Daoy (cell line): Measurements from ENCODE around the gene PRND. TPM values are rescaled to one million over a fixed set of nuclear protein-coding genes. Genes with fewer than 3 reads are reported as not detected.
A peak's percentile ranks its signal among the peaks of the same experiment; 100 is the strongest.
"Not testable (repeated sequence)": the region's sequence is repeated elsewhere in the genome, so short reads cannot be mapped to it uniquely, and the experiment has no call there.

Experiments
- DNase-seq: peaks from one replicate; pipeline ENCODE4 v3.0.0-alpha.2; 2015; ENCODE audit warnings: low read depth
- total RNA-seq: library from RNA; depleted of rRNA; stranded (reverse); fragments of >200 nt; shearing (Covaris generic); gene quantifications from 2 replicates; pipeline ENCODE4 v1.2.3, GENCODE V29; 2014; rRNA removed

Gene PRND, protein sequence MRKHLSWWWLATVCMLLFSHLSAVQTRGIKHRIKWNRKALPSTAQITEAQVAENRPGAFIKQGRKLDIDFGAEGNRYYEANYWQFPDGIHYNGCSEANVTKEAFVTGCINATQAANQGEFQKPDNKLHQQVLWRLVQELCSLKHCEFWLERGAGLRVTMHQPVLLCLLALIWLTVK
- total RNA-seq = not detected in 2 replicates

DNA sequence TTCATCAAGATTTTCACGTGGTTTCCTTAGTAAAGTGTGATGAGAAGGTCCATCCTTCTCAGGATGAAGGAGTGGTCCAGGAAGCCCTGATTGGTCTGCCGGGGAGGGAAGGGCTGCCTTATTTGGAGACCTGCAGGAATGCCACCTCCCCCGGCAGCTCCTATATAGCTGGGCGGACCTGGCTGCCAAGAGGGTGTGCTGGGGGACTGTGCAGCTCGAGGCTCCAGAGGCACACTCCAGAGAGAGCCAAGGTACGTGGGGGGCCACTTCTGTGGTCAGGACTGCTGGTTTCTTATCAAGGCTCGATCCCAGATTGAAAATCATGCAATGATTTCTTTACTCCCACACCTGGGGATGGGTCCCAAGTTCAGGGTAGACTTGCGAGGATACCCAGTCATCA lies at the start of gene PRND:
PRND (plus strand) TSS at position 191 of the 400 bp plus-strand sequence. CDS start 2,643 bp downstream, outside the sequence.
- peak; percentile 6 for DNase-seq

GRCh38 chr20:4672948-4673347 lies 48.8 kb upstream of the PRND start:
- no peak for DNase-seq

GRCh38 chr20:4673371-4674001 lies 48.2 kb upstream of the PRND start:
- no peak for DNase-seq

DNA sequence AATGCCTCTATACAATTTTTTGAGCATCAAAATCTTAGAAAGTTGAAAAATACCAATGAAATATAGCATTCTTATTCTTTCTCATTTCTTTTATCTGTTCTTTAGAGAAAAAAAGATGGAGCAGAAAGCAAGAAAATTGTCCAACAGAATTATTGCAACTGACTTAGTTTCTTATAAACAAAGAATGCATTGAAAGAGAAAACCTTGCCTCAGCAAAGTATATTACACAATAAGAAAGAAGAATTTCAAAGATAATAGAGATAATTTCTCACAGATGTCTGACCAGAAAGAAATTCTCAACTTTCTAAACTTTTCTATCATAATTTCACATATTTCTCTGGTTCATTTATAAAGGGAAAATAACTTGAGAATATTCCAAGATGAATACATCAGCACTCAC lies 47.0 kb upstream of the PRND start:
- no peak for DNase-seq

DNA sequence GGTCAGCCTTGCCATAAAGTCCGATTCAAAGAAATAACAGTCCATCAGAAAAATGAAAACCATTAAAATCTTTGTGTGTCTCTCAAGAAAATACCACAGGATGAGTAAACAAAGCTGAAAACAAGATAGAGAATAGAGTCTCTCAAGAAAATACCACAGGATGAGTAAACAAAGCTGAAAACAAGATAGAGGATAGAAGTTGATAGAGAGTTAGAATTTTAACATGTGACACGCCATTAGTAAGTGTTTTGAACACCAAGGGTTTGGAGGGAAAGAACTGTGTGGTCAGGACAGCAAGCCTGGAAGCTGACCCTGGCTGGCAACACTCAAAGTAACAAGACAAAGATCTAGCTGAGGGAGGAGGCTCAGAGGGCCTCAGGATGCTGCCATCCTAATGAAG lies 43.9 kb upstream of the PRND start:
- DNase-seq = no peak

DNA sequence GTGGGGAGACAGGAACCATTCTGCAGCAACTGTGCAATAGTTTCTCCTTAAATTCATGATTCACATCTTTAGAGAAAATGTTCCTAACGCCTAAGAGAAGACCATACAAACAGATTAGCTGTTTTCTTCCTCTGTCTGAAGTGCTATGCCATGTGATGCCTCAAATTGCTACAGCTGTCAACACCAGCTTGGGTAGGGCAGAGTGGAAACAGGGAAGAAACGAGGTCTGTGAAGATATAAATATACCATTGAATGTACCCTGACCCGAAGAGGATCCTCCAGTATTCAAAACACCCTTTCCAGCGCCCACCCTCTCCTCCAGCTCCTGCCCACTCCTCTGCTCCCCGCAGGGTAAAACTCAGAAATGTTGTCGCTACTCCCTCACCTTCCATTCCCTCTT lies 40.3 kb upstream of the PRND start:
- no peak for DNase-seq

- DNase-seq = no peak
These were observed 39.7 kb upstream of the PRND start for GRCh38 chr20:4681991-4682401.

DNA sequence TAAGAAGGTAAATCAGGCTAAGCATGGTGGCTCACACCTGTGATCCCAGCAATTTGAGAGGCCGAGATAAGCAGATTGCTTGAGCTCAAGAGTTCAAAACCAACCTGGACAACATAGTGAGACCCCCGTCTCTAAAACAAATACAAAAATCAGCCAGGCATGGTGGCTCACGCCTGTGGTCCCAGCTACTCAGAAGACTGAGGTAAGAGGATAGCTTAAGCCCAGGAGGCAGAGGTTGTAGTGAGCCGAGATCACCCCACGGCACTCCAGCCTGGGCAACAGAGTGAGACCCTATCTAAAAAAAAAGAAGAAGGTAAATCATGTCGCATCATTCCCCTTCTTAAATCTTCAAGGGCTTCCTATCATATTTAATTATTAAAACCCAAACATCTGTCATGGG lies 39.0 kb upstream of the PRND start:
- DNase-seq = no peak

- DNase-seq = no peak
These were observed 38.4 kb upstream of the PRND start for GRCh38 chr20:4683261-4683660.

DNA sequence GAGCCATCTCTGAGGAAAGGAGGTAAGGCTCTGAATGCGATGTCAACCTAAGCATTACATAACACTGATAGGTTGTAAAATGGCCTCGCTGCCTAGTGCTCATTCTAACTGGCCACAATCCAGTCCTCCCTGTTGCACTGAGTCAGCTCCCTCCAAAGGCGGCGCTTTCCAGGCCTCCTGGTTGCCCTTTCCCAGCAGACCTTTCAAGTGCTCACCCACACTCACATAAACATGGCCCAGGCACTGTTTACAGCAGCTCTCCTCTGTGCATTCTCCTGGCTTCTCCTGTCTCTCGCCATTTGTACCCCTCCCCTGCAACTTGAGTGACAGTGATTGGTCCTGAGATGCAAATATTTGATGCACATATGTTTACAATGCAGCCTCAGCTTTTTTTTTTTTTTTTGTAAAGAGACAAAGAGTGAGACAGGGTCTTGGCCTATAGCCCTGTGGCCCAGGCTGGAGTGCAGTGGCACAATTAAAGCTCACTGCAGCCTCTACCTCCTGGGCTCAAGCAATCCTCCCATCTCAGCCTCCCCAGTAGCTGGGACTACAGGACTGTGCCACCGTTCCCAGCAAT lies 36.8 kb upstream of the PRND start:
- peak; percentile 78 for DNase-seq

- DNase-seq = no peak
These were observed 35.8 kb upstream of the PRND start for GRCh38 chr20:4685923-4686221.

DNA sequence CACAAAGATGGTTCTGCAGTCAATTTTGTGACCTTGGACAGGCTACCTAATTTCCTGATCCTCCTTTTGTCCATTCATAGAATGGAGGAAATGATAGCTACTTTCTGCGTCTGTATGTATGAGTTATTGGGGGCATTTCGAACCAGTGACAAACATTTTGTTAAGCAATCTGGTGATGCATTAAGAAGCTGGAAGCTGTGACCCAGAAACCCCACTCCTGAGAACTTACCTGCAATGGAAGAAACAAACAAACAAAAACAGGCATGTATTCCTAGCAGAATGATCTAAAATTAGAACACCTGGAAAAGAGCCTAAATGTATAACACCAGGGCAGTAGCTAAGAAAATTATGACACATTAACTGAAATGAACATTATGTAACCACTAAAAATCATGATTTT lies 33.4 kb upstream of the PRND start:
- no peak for DNase-seq

- DNase-seq = no peak
These were observed 32.5 kb upstream of the PRND start for GRCh38 chr20:4689220-4689619.

GRCh38 chr20:4691753-4692152 lies 30.0 kb upstream of the PRND start:
- no peak for DNase-seq

DNA sequence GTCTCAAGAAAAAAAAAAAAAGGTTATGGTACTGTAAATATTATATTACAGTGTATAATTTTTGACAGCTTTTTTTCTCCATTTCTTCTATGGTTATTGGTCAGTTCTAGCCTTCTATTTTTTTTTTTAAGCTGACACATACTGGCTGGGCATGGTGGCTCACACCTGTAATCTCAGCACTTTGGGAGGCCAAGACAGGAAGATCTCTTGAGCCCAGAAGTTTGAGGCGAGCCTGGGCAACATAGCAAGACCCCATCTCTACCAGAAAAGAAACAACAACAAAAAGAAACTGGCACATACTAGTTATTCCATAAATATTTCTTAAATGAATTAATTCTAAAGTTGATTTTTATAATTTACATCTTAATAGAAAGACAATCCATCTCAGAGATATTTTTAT lies 27.6 kb upstream of the PRND start:
- no peak for DNase-seq

- DNase-seq = no peak
These were observed 24.4 kb upstream of the PRND start for GRCh38 chr20:4697189-4697830.

- DNase-seq = no peak
These were observed 23.9 kb upstream of the PRND start for GRCh38 chr20:4697831-4698221.

GRCh38 chr20:4699216-4699615 lies 22.5 kb upstream of the PRND start:
- DNase-seq = no peak

GRCh38 chr20:4699957-4700356 lies 21.8 kb upstream of the PRND start:
- no peak for DNase-seq

GRCh38 chr20:4702562-4703280 lies 19.0 kb upstream of the PRND start:
- DNase-seq = no peak

DNA sequence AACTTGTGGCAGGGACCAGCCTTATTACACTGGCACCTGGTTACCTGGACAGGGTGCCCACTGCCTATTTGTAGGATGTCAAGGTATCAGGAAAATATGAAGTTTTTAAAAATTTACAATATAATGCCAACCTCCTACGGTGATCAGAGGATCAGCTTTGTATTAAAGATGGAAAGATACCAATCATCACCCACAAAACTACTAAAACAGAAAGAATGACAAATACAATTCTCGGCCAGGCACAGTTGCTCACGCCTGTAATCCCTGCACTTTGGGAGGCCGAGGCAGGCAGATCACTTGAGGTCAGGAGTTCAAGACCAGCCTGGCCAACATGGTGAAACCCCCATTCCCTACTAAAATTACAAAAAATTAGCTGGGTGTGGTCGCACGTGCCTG lies 18.4 kb upstream of the PRND start:
- no peak for DNase-seq

DNA sequence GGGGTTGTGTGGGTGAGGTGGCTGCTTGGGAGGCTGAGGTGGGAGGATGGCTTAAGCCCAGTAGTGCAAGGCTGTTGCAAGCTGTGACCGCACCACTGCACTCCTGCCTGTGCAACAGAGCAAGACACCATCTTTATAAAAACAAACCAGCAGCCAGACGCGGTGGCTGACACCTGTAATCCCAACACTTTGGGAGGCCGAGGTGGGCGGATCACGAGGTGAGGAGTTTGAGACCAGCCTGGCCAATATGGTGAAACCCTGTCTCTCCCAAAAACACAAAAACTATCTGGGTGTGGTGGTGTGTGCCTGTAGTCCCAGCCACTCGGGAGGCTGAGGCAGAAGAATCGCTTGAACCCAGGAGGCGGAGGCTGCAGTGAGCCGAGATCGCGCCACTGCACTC lies 14.8 kb upstream of the PRND start:
- DNase-seq = not testable (repeated sequence)

- DNase-seq = no peak
These were observed 13.7 kb upstream of the PRND start for GRCh38 chr20:4708036-4708435.
